Keratinocyte (primary cell): ENCODE results near the gene TCTN2.

Experiments used
- EZH2 ChIP-seq: IDR thresholded peaks from one replicate; pipeline ENCODE4 v1.6.1; 2012; ENCODE audit warnings: inconsistent platforms, mild to moderate bottlenecking, low read length, moderate library complexity
- TF ChIP-seq, protein P1 (sequence below), 3 experiments: IDR thresholded peaks in 1 of 3; conservative IDR thresholded peaks in 1 of 3; optimal IDR thresholded peaks in 1 of 3; 2 replicates in 2 of 3; 3 replicates in 1 of 3; pipeline versions ENCODE3 to v1.5.1; 2011; ENCODE audit warnings: low read length in 3 of 3, mild to moderate bottlenecking in 3 of 3, moderate library complexity in 2 of 3, control low read depth in 1 of 3, inconsistent platforms in 1 of 3; ENCODE audit not compliant: insufficient read depth in 2 of 3; ENCODE audit errors: extremely low read depth in 1 of 3

- TF ChIP-seq, protein P1, sequence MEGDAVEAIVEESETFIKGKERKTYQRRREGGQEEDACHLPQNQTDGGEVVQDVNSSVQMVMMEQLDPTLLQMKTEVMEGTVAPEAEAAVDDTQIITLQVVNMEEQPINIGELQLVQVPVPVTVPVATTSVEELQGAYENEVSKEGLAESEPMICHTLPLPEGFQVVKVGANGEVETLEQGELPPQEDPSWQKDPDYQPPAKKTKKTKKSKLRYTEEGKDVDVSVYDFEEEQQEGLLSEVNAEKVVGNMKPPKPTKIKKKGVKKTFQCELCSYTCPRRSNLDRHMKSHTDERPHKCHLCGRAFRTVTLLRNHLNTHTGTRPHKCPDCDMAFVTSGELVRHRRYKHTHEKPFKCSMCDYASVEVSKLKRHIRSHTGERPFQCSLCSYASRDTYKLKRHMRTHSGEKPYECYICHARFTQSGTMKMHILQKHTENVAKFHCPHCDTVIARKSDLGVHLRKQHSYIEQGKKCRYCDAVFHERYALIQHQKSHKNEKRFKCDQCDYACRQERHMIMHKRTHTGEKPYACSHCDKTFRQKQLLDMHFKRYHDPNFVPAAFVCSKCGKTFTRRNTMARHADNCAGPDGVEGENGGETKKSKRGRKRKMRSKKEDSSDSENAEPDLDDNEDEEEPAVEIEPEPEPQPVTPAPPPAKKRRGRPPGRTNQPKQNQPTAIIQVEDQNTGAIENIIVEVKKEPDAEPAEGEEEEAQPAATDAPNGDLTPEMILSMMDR (optimal IDR thresholded peaks at IDR 0.05 in 1 of 3, IDR thresholded peaks at IDR 0.05 in 1 of 3, conservative IDR thresholded peaks at IDR 0.05 in 1 of 3; ENCODE audit: extremely low read depth in 1 of 3, insufficient read depth in 2 of 3, low read length in 3 of 3): no peak
- no peak for TF ChIP-seq EZH2
Measured at GRCh38 chr12:123752046-123752445, 81.1 kb downstream of the TCTN2 start.
